Renal pelvis (tissue), 4 donors: ENCODE data around the gene RALY. TPM values are rescaled to one million over a fixed set of nuclear protein-coding genes. Genes with fewer than 3 reads are reported as not detected.

Experiments used
- DNase-seq: peaks from one replicate; pipeline ENCODE4 v3.0.0-alpha.2; 2013
- polyA plus RNA-seq, 3 donors: library from polyadenylated mRNA; unstranded; fragments of 120-200 nt; gene quantifications; one replicate each; pipeline ENCODE4 v1.2.1, GENCODE V29; 2013; ENCODE audit not compliant: insufficient read length in 3 of 3

Gene RALY
- polyA plus RNA-seq, 3 donors, result 166 to 210 (median 183) TPM

DNA sequence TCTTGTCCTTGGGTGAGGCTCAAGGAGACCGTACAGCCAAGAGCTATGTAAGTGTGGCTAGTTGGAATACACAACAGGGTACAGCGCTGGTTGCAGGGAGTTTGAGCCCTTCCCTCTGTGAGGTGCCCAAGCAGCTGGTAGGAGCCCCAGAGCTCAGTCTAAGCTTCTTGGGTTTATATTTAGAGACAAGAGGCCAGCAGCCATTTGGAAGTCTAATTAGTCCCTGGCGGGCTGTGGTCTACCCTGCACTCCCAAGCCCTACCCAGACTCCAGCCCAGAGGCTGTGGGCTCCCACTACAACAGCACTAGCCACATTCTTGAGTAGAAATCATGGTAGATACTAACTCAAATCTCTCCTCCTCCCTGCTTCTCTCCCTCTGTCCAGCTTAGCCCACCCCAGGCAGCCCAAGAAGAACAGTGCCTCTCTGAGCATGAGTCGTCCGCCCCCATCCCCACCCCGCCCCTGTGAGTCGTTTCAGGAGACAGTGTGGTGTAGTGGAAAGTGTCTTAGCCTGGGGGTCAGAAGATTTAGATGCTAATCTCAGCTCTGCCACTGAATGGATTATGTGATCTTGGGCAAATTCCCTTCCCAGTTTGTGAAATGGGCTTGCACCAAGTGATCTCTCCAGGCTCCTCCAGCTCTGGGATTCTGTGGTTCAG lies 80.5 kb downstream of the RALY start:
- no peak for DNase-seq

GRCh38 chr20:34075647-34076046 lies 81.9 kb downstream of the RALY start:
- DNase-seq, result no peak

DNA sequence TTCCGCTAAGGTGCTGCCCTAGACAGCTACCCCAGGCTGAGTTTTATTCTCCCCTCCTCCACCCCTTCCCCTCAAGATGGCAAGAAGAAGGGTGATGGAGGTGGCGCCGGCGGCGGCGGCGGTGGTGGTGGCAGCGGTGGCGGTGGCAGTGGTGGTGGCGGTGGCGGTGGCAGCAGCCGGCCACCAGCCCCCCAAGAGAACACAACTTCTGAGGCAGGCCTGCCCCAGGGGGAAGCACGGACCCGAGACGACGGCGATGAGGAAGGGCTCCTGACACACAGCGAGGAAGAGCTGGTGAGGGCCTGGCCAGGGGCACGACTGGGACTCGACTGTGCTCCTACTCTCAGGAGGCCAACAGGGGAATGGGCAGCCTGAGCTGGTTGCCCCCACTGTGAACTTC lies 83.2 kb downstream of the RALY start:
- no peak for DNase-seq

DNA sequence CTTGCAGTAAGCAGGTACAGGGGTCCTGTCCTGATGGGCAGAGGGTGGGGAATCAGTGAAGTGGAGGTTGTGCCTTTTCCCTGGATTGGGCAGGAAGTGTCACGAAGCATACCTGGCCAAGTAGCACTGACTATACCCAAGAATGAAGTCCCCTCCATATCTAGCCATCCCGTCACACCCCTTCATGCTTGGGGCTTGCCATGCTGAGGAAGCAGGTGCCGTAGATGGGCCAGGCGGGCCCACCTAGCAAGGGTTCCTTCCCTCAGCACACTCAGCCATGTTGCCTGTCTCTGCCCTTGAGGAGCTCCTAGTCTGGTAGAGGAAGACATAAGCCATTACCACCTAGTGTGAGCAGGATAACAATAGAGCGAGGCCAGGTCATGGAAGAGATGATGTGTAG lies 84.8 kb downstream of the RALY start:
- DNase-seq, result no peak

DNA sequence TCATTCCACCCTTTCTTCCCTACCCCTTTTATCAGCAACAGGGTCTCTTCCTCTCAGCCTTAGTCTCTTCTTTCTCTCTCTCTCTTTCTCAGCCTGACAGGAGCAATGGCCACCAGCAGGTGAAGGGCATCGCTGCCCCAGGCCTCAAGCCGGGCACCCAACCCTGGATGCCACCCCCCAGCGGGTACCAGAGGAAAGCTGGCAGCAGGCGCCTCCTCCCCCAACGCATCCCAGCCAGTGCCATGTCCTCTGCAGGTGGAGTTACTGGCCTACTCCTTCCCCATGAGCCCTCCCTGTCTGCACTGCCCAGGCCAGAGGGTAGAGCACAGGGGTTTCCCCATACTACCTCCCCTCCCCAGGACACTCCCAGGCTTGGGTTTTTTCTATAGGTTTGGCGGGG lies 86.1 kb downstream of the RALY start:
- no peak for DNase-seq

- no peak for DNase-seq
Measured at GRCh38 chr20:34082232-34082887, 88.6 kb downstream of the RALY start.

GRCh38 chr20:34083137-34083536 lies 89.4 kb downstream of the RALY start:
- DNase-seq, result no peak

DNA sequence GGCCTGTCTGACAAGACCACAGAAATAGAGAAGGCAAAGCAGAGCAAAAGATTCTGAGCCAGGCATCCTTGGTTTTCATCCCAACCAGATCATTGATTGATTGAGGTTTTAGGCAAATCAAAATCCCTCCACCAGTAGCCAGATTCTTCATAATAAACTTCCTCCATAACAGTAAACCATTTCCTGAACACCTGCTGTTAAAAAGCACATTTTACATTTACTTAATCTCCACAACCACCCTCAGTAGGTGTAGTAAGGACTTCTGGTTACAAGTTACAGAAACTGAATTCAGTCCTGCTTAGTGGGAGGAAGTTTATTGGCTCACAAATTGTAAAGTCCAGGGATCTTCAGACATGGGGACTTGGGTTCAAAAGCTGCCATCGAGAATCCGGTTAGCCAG lies 90.1 kb downstream of the RALY start:
- no peak for DNase-seq

DNA sequence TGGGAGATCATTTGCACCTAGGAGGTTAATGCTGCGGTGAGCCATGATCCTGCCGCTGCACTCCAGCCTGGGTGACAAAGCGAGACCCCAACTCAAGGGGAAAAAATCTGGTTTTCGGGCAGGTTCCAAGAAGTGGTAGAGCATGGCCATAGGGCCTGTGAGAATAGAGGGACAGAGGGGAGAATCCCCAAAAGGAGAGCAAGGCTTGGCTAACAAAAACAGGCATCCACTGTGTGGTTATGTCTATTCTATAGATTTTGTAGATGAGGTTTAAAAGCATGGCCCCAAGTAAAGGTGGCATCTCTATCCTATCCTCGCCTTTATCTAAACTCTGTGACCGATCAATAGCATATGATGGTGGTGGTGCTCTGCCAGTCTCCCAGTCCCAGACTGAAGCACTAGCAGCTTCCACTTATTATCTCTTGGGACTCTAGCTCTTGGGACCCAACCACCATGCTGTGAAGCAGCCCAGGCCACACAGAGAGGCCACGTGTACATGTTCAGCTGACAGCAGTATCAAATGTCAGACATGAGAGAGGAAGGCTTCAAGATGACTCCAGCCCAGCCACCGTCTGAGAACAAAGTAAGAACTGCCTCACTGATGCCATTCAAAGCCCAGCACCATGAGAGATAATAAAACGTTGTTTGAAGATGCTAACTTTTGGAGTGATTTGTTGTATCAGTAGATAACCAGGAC lies 90.7 kb downstream of the RALY start:
- no peak for DNase-seq

GRCh38 chr20:34085544-34086040 lies 91.9 kb downstream of the RALY start:
- DNase-seq, result no peak

DNA sequence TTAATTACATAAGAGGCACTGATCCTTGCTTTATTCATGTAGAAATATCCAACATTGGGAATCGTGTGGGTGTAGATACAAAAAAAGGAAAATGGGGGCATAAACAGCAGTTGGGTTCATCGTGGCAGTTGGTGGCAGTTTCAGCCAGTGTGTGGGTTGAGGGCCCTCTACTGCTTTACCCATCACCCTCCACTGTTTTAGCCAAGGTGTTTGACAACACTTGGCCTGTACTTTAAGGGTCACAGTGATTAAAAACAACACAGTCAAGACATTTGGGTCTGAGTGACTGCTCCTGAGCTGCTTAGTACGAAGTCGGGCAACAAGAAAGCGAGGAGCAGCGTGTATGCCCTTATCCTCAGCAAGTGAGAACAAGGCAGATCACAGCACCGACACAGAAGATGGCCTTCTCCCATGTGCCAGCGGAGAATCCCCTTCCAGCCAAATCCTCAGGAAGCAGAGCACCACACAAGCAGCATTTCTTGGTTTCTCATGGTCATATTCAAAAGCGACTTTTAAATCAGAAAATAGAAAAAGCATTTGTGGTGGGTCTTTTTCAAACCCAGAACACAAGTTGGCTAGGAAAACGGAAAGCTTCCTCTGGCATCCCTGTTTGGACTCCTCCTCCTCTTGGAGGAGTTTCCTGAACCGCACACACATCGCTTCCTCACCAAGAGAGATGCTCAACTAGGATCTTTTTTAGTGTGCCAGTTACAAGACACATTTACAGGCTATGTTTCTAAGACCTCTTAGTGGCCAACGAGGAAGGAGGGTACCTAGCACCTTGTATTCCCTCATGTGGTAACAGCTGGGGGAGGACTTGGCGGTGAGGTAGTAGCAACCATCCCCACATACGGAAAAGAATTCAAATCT lies 94.8 kb downstream of the RALY start:
- DNase-seq, result no peak

DNA sequence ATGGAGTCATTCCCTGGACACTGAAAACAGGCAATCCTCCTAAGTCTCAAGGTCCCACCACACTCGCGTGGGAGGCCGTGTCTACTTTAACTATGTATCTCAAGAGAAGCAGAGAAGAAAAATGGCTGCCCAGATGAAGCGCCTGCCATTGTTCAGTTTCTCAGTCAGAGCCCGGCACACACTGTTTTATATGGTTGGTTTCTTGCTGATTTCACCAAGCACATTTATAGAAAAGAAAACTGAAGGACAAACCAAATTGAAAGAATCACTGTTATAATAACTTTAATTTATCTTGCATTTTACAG lies 95.4 kb downstream of the RALY start:
- DNase-seq, result no peak

DNA sequence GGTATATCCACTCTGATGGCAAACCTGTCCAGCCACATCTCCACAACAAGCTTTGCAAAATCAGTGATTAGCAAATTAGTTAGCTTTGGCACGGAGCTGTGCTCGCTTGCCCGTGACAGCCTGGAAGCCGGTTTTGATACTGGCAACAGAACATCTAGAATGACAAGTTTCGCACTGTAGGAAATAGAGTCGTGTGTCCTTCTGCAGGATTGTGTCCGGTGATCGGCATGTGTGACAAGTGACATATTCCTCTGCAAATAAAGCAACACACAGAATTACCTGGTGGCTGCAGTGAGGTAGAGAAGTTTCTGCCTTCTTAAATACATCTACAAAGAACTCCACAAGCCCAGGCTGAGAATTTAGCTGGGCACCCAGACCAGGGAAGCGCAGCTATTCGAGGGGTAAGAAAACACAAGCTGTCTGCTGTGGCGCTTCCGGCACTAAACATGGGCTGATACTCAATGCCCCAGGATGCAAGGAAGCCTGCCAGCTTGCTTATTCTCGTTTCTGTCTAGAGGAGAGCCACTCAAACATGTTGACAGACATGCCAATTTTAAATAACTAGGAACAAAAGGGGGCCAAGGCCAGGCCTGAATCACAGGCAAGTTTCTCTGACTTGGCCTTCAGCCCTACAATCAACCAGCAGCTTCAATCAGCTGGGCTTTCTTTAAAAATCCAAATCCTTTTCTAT lies 96.1 kb downstream of the RALY start:
- DNase-seq, result no peak

DNA sequence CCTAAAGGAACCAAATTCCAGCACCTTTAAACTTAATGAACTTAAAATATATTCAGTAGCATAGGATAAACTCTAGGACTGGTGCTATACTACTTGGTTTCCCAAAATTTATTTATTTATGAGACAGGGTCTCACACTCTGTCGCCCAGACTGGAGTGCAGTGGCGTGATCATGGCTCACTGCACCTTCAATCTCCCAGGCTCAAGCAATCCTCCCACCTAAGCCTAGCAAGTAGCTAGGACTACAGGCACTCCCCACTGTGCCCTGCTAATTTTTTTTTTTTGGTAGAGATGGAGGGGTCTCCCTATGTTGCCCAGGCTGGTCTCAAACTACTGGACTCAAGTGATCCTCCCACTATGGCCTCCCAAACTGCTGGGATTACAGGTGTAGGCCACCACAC lies 96.9 kb downstream of the RALY start:
- DNase-seq, result no peak

DNA sequence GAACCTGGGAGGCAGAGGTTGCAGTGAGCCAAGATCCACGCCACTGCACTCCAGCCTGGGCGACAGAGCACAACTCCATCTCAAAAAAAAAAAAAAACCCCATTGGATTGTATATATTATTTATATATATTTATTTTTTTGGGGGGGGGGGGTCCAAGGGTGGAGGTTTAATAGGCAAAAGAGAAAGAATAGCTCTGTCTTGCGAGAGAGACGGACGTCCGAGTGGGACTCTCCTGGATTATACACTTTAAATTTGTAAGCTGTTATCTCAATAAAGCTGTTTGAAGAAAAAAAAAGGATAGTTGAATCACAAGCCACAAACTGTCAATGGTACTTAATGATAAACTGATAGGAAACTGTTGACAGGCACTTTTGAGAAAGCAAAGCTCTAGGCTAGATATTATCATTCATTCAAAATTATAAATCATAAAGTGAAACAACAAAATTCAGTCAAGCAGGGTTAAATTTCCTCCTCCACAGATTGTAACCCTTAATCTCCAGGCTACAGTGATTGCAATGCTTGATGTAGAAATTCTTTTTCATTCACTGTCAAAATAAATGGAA lies 98.0 kb downstream of the RALY start:
- DNase-seq, result no peak

DNA sequence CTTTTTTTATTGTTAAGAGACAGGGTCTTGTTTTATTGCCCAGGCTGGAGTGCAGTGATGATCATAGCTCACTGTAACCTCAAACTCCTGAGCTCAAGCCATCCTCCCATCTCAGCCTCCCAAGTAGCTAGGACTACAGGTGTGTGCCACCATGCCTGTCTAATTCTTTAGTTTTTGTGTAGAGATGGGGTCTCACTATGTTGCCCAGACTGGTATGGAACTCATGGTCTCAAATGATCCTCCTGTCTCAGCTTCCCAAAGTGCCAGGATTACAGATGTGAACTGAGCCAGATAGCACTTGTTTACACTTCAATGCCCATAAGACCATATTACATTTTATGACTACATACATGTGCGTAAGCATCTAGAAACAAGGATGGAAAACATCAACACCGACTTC lies 100.2 kb downstream of the RALY start:
- no peak for DNase-seq

- no peak for DNase-seq
Measured at GRCh38 chr20:34095825-34096224, 102.1 kb downstream of the RALY start.

DNA sequence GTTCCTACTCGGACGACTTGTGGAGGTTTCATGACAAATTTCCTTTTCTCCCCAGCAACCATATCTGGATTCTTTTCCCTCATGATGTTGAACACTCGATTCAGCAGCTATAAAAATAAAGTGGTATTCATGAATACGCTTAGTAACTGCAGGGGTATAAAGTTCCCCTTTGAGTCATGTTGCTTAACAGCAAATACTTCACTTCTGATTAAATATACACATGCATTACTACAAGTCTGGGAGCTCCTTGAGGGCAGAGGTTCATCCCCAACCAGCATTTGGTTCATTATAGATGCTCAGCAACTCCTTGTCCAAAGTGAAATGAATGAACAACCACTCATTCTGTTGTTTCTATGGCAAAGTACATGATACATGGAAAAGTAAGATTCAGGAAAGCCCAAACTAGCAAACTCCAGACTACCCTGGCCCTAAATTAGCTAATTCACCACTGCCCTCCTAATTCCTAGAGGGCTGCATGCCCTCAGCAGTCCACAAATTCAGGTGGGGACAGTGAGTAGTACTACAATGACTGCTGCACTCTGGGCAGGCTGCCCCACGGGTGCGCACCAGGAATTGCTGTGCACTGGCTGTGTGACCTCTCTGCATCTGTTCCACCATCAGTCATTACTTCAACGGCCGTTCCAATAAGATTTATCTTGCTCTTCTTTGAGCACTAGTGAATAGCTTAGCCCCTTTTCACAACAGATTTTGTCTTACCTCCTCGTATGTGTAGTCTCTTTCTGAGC lies 103.2 kb downstream of the RALY start:
- no peak for DNase-seq

GRCh38 chr20:34098570-34098969 lies 104.9 kb downstream of the RALY start:
- no peak for DNase-seq

DNA sequence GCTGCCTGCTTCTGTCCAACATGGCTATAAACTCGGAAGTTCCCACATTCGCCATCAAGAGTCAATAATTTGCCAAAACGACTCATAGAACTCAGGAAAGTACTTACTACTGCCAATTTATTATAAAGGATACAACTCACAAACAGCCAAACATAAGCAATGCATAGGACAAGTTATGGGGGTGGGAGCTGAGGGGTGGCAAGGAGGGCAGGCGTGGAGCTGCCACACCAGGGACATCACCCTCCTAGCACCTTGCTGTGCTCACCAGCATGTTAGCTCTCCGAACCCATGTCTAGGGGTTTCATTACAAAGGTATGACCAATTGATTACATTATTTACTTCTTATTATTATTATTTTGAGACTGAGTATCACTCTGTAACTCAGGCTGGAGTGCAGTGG lies 106.0 kb downstream of the RALY start:
- no peak for DNase-seq

- no peak for DNase-seq
Measured at GRCh38 chr20:34100576-34100975, 106.9 kb downstream of the RALY start.
